ENCODE results near the gene DDX54. TPM values are rescaled to one million over a fixed set of nuclear protein-coding genes. Genes with fewer than 3 reads are reported as not detected.

Gene DDX54, protein sequence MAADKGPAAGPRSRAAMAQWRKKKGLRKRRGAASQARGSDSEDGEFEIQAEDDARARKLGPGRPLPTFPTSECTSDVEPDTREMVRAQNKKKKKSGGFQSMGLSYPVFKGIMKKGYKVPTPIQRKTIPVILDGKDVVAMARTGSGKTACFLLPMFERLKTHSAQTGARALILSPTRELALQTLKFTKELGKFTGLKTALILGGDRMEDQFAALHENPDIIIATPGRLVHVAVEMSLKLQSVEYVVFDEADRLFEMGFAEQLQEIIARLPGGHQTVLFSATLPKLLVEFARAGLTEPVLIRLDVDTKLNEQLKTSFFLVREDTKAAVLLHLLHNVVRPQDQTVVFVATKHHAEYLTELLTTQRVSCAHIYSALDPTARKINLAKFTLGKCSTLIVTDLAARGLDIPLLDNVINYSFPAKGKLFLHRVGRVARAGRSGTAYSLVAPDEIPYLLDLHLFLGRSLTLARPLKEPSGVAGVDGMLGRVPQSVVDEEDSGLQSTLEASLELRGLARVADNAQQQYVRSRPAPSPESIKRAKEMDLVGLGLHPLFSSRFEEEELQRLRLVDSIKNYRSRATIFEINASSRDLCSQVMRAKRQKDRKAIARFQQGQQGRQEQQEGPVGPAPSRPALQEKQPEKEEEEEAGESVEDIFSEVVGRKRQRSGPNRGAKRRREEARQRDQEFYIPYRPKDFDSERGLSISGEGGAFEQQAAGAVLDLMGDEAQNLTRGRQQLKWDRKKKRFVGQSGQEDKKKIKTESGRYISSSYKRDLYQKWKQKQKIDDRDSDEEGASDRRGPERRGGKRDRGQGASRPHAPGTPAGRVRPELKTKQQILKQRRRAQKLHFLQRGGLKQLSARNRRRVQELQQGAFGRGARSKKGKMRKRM
- total RNA-seq: 10 to 100 TPM; 46.4 to 60.6 (median 53.2) TPM
- long read RNA-seq, donor 1, full-length matches to known transcripts: 57 of 119 reads
- long read RNA-seq, donor 1, partial matches to known transcripts: 54 of 119 reads
- long read RNA-seq, donor 1, other reads (novel, unspliced or antisense): 8 of 119 reads
- long read RNA-seq, donor 2, full-length matches to known transcripts: 32 of 43 reads
- long read RNA-seq, donor 2, partial matches to known transcripts: 9 of 43 reads
- long read RNA-seq, donor 2, other reads (novel, unspliced or antisense): 2 of 43 reads

DNA sequence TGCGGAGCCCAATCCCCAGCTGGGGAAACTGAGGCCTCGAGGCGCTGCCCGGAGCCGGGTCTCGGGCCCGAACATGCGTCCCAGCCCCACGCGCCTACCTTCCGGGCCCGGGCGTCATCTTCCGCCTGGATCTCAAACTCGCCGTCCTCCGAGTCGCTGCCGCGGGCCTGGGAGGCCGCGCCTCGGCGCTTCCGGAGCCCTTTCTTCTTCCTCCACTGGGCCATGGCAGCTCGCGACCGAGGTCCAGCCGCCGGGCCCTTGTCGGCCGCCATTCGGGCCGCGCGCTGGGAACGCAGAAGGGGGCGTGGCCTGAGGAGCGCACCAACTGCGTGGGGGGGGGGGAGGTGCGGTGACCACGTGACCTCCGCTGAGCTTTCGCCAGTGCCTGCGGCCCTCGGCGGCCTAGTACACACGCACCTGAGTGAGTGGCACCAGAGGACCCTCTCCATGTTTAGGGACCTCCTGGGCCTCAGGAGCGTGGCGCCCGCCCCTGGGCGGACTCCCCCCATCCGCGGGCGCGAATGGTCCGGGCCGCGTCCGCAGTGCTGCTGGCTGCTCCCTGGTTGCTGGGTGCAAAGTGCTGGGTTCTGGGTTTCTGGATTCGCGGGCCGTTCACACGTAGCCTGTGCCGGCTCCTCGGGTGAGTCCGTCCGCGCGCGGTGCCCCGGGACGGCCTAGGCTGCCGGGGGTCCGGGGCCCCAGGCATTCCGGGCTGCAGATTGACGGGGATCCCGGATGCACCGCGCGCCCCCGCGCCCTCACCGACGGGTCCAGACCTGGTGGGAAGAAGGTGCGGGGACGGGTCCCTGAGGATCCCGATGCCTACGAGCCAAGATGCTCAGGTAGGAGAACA lies at the start of gene DDX54, which contains the start of gene RITA1:
DDX54 (minus strand) TSS at position 299 of the 853 bp plus-strand sequence; CDS start at position 272, 27 bp downstream.
RITA1 (plus strand) TSS at position 542 of the 853 bp plus-strand sequence. CDS start 1,026 bp downstream, outside the sequence.
- Histone ChIP-seq H3K4me1 (ENCODE audit: low read depth) (peaks cover 19% of the 10 kb centered on the region), H3K36me3 (ENCODE audit: low read depth) (no peaks in the 10 kb centered on the region), H3K4me3 (peak within 1 kb of the TSS; percentile 78), H3K9me3 (no peaks in the 10 kb centered on the region)
- DNase-seq (peak; percentile 87 to 88 (median 87)), ATAC-seq (peak; percentile 91)
- intact Hi-C loops (cut with DNase I, micrococcal nuclease): no loop called here
- TF ChIP-seq, protein P1, sequence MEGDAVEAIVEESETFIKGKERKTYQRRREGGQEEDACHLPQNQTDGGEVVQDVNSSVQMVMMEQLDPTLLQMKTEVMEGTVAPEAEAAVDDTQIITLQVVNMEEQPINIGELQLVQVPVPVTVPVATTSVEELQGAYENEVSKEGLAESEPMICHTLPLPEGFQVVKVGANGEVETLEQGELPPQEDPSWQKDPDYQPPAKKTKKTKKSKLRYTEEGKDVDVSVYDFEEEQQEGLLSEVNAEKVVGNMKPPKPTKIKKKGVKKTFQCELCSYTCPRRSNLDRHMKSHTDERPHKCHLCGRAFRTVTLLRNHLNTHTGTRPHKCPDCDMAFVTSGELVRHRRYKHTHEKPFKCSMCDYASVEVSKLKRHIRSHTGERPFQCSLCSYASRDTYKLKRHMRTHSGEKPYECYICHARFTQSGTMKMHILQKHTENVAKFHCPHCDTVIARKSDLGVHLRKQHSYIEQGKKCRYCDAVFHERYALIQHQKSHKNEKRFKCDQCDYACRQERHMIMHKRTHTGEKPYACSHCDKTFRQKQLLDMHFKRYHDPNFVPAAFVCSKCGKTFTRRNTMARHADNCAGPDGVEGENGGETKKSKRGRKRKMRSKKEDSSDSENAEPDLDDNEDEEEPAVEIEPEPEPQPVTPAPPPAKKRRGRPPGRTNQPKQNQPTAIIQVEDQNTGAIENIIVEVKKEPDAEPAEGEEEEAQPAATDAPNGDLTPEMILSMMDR (IDR thresholded peaks at IDR 0.05): no peak

DNA sequence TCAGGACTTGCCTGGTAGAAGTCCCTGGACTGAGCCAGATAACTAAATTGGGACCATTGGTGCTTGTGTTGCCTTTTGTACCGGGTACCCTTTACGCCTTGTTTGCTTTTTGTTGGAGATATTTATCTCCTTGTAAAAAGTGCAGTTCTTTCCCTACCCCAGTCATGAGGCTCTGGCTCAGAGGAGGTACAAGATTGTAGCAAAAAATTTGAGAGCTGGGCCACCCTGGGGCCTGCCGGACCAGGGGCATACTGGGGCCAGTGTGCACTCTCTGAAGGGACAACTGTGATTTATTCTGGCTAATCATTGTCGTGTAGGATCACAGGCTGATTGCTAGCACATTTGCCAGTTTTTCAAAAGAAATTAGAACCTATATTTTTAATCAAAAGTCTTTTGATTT lies 49.2 kb upstream of the DDX54 start:
- peaks cover 40% of the 10 kb centered on the region for H3K4me1 ChIP-seq (ENCODE audit: low read depth)
- no peak overlapping the region for H3K4me3 ChIP-seq
- no peak for ATAC-seq
- no peaks in the 10 kb centered on the region for H3K36me3 ChIP-seq (ENCODE audit: low read depth)
- DNase-seq: no peak
- H3K9me3 ChIP-seq: no peaks in the 10 kb centered on the region
- intact Hi-C loops (cut with DNase I, micrococcal nuclease): no loop called here
- TF ChIP-seq, protein P1 (IDR thresholded peaks at IDR 0.05): no peak

DNA sequence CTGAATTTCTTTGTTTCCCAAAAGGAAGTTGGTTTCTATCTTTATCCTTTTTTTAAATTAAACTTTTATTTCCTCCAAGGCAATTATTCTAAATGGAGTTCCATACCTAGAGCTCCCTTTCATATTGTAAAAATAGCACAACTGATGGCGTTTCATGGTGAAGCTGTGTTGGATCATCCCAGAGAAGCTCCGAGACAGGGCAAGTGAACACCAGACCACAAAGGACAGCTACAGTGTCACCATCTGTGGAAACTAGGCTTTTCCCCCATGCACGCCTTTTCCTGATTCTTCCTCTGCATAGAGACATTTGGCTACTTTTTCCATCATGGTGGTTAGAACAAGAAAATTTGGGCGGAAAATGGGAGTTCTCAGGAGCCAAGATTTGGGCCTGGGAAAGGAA lies 48.7 kb upstream of the DDX54 start:
- H3K9me3 ChIP-seq: no peaks in the 10 kb centered on the region
- ATAC-seq (no peak), DNase-seq (no peak)
- intact Hi-C loops (cut with DNase I, micrococcal nuclease): no loop called here
- no peak overlapping the region for H3K4me3 ChIP-seq
- H3K4me1 ChIP-seq (ENCODE audit: low read depth): peaks cover 40% of the 10 kb centered on the region
- no peaks in the 10 kb centered on the region for H3K36me3 ChIP-seq (ENCODE audit: low read depth)
- TF ChIP-seq, protein P1 (IDR thresholded peaks at IDR 0.05): no peak

DNA sequence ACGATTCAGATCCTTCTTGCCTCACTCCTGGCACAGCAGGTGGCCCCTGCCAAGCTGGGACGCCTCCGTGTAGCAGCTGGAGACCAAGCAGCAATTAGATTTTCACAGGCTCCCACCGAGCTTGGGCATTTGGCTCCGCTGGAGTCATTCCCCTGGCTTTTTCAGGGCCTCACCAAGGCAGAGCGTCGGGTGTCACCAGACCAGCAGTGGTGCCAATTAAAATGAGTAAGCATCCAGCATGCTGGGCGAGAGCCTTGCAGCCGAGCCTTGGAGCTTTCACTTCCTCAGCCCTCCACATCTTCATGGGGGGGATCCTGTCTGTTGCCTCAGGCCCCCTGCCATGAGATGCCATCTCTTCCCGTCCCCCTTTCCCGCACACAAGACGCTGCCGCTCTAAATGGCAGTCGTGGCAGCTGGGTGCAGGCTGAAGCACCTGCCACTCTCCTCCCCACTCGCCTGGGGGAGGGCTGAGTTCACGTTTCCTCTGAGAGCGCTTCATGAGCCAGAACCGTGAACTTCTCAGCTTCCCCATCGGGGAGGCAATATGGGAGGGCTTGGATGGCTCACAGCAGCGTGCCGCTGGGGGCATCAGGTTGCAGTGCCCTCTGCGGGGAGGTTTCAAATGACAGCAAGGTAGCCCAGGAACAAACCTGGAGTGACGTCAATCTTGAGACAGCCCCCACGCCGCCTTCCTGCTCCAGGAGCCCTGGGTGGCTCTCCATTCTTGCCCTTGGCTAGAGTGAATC lies 47.7 kb upstream of the DDX54 start:
- peaks cover 42% of the 10 kb centered on the region for H3K4me1 ChIP-seq (ENCODE audit: low read depth)
- intact Hi-C loops (cut with DNase I, micrococcal nuclease): no loop called here
- H3K36me3 ChIP-seq (ENCODE audit: low read depth): no peaks in the 10 kb centered on the region
- ATAC-seq (peak; percentile 41), DNase-seq (peak in 1 of 3 donors; percentile 78)
- TF ChIP-seq, protein P1 (IDR thresholded peaks at IDR 0.05): no peak
- no peaks in the 10 kb centered on the region for H3K9me3 ChIP-seq
- H3K4me3 ChIP-seq: no peak overlapping the region
